Glomerular visceral epithelial cell (primary cell): ENCODE data around the gene DUS2.
"Not testable (repeated sequence)": the region's sequence is repeated elsewhere in the genome, so short reads cannot be mapped to it uniquely, and the experiment has no call there.

Experiments
- DNase-seq: peaks from one replicate; pipeline ENCODE4 v3.0.0-alpha.2; 2016; ENCODE audit errors: extremely low spot score

The DUS2 gene

DNA sequence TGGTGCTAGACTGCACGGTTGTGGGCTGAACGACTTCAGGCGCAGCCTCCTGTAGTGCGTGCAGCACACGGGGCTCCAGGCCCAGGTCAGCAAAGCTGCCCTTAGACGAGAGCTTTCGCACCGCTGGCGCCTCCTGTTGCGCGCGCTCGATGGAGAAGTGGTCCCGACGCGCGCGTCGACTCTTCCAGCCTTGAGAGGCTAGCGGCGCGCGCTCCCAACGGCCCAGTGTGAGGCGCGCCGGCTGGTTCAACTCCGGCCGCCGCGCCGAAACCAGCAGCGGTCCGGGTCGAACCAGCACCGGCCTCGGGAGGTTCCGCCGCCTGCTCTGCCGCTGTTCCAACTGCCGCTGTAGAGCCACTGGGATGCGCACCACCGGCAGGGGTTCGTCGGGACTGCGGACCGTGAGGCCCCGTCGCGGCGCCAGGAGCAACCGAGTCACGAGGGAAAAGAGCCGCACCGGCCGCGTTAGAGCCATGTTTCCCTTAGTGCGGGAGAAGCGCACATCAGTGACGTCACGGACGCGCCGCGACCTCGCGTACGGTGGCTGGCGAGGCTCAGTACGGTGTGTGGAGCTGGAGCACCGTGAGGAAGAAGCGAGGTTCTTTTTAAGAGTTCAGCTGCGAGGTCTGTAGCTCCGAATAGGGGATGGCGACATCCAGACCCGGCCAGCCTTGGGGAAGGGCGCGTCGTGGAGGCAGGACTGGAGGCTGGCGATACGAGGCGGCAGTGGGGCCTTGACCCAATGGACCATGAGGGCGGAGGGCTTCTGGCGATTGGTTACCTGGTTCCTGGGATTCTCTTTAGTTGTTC lies at the start of gene DUS2, which contains the start of gene DDX28:
TSS of gene DUS2 (plus strand) at position 557 of the 810 bp plus-strand sequence. CDS start 14,740 bp downstream, outside the sequence.
TSS of gene DDX28 (minus strand) at position 505 of the 810 bp plus-strand sequence. CDS start at position 475, 30 bp downstream.
- peak; percentile 84 for DNase-seq

DNA sequence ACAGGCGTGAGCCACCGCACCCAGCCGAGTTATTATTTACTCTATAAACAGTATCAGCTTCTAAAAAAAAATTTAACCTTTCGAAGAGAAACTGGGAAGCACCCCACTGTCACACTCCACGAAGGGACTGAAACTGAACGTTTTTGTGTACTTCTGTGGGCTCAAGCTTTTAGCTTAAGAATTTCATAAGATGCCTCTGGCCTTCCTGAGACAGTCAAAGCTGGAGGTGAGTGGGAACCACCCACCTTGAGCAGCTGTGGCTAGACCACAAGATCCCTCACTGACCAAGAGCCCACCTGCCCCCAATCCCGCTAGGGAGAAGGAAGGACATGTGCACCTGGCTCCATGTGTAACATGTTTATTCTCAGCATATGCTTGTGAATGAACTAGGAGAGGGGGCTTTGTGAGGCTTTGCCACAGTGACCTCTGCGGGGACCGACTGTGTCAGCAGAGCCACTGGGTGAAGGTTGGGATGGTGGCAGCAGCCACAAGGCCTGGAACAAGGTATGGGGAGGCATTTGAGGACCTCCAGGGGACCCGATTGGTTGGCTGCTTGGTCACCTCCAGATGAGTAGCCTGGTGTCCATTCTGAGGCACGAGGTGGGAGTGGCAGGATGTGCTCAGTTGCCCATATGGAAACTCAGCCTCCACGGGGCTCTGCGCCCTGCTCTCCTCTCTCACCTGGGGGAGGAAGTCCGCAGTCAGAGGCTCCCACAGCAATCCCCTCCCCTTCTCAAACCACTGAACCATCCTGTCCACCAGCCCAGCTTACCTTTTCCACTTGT lies 47.6 kb upstream of the DUS2 start:
- DNase-seq = no peak

DNA sequence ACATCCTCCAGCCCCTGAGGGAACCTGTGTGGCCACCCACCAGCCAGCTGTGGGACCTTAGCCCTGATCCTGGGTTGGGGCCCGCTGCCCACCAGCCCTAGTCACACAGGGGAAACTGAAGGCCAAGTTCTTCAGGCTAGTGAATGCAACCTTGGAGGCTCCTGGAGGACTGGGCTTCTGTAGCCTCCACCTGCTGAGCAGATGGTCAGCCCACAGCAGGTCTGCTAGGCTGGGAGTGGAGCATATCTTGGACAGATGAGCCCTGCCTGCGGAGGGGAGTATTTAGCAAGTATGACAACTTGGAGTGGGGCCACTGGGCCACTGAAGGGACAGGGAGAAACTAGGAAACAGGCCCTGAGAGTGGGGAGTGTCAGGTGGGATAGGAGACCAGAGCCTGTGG lies 46.9 kb upstream of the DUS2 start:
- DNase-seq = no peak

DNA sequence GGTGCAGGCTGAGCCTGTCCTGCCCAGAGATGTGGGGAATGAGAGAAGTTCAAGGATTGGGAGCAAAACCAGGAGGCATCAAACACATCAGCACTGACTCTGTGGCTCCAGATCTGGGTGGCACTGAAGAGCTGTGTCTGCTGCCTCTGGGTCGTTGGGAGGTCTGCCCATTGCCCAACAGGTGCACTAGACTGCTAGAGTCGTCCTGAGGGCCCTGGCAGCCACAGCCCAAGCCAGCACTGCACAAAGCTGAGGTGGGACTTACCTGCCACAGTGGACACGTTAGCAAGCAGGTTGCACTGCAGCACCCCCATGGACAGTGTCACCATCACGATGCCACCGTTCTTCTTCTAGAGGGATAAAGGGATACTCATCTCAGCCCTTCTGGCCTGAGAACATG lies 46.1 kb upstream of the DUS2 start:
- no peak for DNase-seq

GRCh38 chr16:67977469-67978227 lies 45.4 kb upstream of the DUS2 start:
- DNase-seq = no peak

DNA sequence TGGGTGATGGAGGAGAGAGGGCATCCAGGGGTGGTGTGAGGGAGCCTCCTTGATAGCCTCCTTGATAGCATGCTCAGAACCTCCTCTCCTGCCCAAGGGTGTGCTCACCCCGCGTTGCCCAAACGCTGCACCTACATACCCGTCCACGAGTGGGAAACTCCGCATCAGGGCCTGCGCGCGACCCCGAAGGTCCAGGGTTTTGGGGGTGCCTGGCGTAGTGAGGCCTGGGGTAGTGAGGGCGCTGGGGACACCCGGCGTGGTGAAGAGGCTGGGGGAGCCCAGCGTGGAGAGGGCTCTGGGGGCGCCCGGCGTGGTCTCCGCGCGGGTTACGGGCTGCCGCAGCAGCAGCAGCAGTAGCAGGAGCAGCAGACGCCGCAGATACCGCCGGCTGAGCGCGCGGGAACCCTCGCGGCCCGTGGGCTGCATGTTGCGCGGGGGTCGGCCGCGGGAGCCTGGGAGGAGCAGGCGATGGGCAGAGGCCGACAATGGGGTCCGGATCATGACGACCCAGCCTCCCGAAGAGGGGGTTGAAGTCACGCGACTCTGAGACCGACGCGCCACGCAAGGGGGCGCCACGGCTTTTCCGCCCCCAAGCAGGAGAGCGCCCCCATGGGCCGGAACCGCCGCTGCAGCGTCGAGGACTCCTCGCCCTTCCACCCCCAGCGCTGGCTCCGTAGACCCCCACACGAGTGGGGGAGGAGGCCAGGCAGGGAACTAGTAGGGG lies 43.0 kb upstream of the DUS2 start, which contains the start of gene DPEP3:
TSS of gene DPEP3 (minus strand) at position 545 of the 724 bp plus-strand sequence. CDS start at position 426, 119 bp downstream.
- no peak for DNase-seq

- DNase-seq = no peak
Measured at GRCh38 chr16:67982011-67982696, 40.9 kb upstream of the DUS2 start.

DNA sequence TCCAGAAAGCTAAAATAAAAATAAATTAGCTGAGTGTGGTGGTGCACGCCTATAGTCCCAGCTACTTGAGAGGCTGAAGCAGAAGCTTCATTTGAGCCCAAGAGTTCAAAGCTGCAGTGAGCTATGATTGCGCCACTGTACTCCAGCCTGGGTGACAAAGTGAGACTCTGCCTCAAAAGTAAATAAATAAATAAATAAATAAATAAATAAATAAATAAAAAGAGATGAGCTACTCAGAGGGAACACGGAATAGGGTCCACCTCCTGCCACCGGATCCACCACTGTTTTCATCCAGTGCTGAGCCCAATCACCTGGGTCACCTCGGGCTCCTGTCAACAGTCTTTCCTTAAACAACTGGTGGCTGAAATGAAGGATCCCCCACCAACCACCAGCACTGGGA lies 36.1 kb upstream of the DUS2 start:
- no peak for DNase-seq

DNA sequence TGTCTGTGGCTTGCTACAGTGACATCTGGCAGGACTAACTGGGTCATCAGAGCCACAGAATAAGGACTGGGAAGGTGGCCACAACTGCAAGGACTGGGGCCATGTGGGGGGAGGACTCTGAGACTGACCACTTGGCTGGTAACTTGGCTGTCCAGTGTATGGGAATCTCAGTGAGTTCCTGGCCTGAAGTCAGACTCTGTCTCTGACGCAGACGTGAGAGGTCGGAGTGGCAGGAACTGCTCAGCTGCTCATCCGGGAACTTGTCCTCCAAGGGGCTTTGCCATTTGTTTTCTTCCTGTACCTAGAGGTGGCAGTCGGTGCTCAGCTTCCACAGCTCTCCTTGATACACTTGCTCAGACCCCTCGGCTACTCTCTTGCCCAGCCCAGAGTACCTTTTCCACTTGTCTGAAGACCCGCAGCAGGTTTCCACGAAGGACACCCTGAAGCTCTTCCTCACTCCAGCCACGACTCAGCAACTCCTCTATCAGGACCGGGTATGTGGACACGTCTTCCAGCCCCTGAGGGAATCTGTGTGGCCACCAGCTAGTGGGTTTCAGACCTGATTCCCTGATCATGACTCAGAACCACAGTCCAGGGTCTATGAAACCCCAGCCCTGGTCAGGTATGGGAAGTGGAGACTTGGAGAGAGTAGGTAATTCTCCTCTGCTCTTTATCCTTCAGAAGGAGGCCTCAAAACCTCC lies 35.5 kb upstream of the DUS2 start:
- peak; percentile 40 for DNase-seq

DNA sequence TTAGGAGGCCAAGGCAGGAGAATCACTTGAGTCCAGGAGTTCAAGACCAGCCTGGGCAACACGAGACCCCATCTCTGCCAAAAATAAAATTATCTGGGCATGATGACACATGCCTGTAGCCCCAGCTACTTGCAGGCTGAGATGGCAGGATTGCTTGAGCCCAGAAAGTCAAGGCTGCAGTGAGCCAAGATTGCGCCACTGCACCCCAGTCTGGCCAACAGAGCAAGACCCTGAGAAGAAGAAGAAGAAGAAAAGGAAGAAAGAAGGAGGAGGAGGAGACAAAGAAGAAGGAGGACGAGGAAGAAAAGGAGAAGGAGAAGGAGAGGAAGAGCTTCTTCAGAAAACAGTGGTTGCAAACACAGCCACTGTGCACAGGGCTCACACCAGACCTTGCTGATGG lies 34.4 kb upstream of the DUS2 start:
- no peak for DNase-seq

DNA sequence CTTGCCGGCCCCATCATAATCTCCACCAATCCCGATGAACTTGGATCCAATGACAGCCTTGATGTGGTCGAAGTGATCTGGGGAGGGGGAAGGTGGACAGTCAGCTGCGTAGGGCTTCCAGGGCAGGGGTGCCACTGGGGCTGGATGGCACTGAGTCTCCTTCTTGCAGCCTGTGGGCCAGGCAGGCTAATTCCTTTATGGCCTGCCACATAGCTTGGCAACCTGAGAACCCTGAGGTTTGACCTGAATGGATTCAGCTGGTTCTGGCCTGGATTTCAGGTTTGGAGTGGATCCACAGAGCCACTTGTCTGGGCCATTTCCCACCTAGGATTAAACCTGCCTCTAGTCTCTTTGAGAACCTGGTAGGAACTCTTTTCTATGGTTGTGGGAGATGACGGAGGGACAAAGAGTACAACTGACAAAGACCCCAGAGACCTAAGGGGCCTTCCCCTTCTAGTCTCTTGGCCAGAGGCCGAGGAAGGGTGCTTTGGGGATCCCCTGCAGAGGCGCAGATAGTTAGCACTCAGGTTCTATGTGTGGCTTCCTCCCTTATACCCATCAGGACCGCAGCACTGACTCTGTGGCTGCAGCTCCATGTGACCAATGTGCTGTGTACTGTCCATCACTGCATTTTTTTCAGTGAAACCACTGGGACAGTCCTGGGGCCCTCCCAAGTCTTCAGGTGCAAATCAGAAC lies 33.6 kb upstream of the DUS2 start:
- no peak for DNase-seq

DNA sequence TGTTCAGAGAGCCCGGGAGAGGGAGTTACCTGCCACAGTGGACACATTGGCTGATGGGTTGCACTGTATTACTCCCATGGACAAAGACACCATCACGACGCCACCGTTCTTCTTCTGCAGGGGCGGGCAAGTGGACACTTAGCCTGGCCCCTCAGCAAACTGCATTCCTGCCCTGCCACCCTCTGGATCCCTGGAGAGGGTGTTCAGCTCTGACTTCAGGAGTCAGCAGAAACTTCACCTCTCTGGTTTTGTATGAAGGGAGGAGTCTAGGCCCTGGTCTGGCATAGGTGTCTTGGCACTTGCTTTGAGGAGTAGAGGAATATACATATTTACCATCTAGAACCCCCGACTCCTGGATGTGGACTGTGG lies 33.1 kb upstream of the DUS2 start:
- no peak for DNase-seq

- DNase-seq = no peak
Measured at GRCh38 chr16:67992661-67993206, 30.4 kb upstream of the DUS2 start.

DNA sequence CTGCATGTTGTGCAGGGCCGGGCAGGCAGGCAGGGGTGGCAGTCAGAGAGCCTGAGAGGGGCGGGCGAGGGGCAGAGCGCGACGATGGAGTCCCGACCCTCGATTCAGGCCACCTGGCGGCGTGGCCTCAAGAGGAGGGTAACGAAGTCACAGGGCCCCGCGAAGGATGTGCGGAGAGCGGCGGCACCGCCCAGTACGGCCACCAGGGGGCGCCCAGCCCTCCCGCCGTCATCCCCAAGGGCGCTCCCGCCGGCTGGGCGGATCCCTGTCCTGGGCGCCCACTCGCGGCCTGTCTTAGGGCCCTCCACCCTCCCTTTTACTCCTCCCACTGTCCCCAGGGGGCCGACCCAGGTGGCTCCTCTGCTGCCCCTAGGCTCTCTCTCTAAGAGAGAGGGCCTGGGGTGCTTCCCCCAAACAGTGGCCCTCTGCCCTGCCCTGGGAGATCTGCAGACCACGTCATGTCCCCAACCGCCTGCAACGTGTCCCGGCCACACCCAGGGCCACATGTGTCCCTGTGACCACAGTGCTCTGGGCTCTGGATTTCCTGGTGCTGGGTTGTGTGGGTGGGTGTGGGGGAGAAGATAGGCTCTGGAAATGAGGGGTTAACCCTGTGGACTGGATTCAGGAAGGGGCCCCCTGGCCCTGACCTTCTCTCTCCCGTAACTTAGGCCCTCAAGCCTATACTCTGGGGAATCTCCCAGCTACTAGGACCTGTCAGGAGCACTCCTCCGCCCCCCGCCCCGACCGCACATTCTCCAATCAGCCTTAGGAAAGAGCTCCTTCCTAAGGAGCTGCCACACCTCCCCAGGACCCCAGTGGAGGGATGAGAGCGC lies 29.7 kb upstream of the DUS2 start:
- peak; percentile 73 for DNase-seq

- DNase-seq = not testable (repeated sequence)
Measured at GRCh38 chr16:67994040-67994408, 29.1 kb upstream of the DUS2 start.

GRCh38 chr16:67995423-67995822 lies 27.7 kb upstream of the DUS2 start:
- DNase-seq = no peak

DNA sequence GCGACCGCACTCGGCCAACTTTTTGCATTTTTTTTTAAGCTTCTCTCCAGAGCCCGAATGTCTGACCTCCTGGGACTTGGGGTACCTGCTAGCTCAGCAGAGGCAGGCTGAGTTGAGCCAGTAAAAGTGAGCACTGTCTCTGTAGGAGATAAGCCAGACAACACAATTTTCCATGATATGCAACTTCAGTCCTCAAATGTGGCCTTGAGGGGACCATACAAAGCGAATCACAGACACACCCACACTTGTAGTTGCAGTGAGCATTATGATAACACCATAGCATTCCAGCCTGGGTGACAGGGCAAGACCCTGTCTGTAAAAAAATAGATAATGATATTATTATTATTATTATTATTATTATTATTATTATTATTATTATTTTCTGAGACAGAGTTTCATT lies 26.4 kb upstream of the DUS2 start:
- no peak for DNase-seq

GRCh38 chr16:67998231-67998778 lies 24.8 kb upstream of the DUS2 start:
- not testable (repeated sequence) for DNase-seq
